ENCODE results near the gene MEGF8.

GRCh38 chr19:42328106-42328505, 2.7 kb downstream of the MEGF8 start:
- TF ChIP-seq CTCF (IDR thresholded peaks at IDR 0.05) (no peak), ZFX (IDR thresholded peaks at IDR 0.05; ENCODE audit: borderline replicate concordance) (no peak)

Data from 22Rv1 (cell line).